Effector memory CD8-positive, alpha-beta T cell (primary cell): ENCODE results near the gene ALDH5A1.

Experiments
- ATAC-seq: fragments of 150-1000 bp; cut with Tn5 transposase; replicated peaks from 2 replicates; pipeline ENCODE4 v1.10.0; 2021; ENCODE audit warnings: mild to moderate bottlenecking, moderate library complexity
- DNase-seq, 3 experiments: peaks; one replicate each; pipeline ENCODE4 v3.0.0; 2021
- H3K27ac Mint-ChIP-seq, 2 donors: one replicate each; pipeline ENCODE4 v1.8.0; 2022; ENCODE audit warnings: mild to moderate bottlenecking in 2 of 2, mixed read lengths in 2 of 2, moderate library complexity in 2 of 2
- H3K27me3 Mint-ChIP-seq, 2 donors: one replicate each; pipeline ENCODE4 v1.8.0; 2022; ENCODE audit warnings: mixed read lengths in 2 of 2
- H3K36me3 Mint-ChIP-seq: one replicate; pipeline ENCODE4 v1.8.0; 2022; ENCODE audit warnings: mild to moderate bottlenecking, moderate library complexity, mixed read lengths; ENCODE audit not compliant: insufficient read depth
- H3K4me1 Mint-ChIP-seq, 2 donors: one replicate each; pipeline ENCODE4 v1.8.0; 2022; ENCODE audit warnings: low read depth in 2 of 2, mixed read lengths in 2 of 2
- H3K4me3 Mint-ChIP-seq, 2 donors: one replicate each; pipeline ENCODE4 v1.8.0; 2022; ENCODE audit warnings: mild to moderate bottlenecking in 2 of 2, mixed read lengths in 2 of 2, moderate library complexity in 2 of 2
- H3K9me3 Mint-ChIP-seq, 2 donors: one replicate each; pipeline ENCODE4 v1.8.0; 2022; ENCODE audit warnings: mixed read lengths in 2 of 2

Gene ALDH5A1

GRCh38 chr6:24520929-24521546 lies 26.3 kb downstream of the ALDH5A1 start:
- Mint-ChIP-seq H3K4me1 (no peaks in the 10 kb centered on the region), H3K27ac (no peak overlapping the region)
- peak in 2 of 3 experiments; percentile 3 to 27 for DNase-seq

DNA sequence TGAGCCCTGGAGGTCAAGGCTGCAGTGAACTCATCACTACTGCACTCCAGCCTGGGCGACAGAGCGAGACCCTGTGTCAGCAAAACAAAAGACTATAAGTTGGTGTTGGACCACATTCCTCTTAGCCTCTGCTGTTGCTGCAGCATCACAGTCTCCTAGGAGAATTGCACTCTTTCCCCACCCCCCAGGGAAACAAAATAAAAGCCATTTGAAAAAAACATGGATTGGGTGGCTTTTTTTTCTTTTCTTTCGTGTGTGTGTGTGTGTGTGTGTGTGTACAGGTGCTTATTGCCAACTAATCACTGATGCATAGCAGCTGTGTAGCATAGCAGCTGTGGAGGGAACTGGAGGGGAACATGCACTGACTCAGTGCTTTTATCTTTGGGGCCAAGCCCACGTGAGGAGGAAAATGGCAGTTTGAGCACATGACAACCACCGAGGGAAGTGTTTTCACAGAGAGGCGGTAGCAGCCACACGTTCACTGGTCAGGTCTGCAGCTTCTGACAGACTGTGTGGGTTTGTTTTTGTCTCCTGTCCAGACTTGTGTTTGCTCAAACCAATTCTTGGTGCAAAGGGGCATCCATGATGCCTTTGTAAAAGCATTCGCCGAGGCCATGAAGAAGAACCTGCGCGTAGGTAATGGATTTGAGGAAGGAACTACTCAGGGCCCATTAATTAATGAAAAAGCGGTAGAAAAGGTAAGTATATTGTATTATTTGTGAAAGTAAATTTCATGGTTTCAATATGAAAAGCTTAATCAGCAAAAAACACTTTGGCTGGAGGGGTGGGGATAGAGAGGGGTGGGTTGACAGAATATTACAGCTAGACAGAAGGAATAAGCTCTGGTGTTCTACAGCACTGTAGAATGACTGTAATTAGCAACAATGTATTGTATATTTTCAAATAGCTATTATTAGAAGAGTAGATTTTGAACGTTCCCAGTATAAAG lies 27.7 kb downstream of the ALDH5A1 start:
- ATAC-seq (no peak), DNase-seq (no peak)
- Mint-ChIP-seq H3K27ac (no peak overlapping the region), H3K4me1 (no peaks in the 10 kb centered on the region), H3K9me3 (no peaks in the 10 kb centered on the region), H3K4me3 (no peak overlapping the region), H3K36me3 (peaks cover 6% of the 10 kb centered on the region), H3K27me3 (no peaks in the 10 kb centered on the region)

More at GRCh38 chr6:24520929-24521546, 26.3 kb downstream of the ALDH5A1 start:
- Mint-ChIP-seq H3K9me3 (no peaks in the 10 kb centered on the region), H3K27me3 (no peaks in the 10 kb centered on the region), H3K36me3 (peaks cover 8% of the 10 kb centered on the region), H3K4me3 (no peak overlapping the region)
- peak; percentile 63 for ATAC-seq

DNA sequence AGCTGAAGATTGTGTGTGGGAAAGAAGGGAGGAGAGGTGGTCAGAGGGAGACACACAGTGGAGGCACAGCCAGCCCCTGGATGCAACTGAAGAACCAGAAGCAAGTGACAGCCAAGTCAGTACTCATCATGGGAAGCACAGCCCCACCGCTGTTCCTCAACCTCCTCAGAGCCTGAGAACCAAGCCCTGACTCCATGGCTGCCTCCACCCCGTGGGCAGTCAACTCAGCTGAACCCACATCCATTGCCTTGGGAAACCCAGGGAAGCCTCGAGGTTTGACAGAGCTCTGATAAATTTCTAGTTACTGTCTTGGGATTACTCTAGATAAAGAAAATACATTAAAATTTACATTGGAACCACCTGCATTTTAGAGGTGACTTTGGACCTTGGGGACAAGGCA lies 29.6 kb downstream of the ALDH5A1 start:
- ATAC-seq, result no peak
- H3K27me3 Mint-ChIP-seq, result no peaks in the 10 kb centered on the region

GRCh38 chr6:24524805-24525204 lies 30.0 kb downstream of the ALDH5A1 start:
- DNase-seq (no peak), ATAC-seq (no peak)
- no peak overlapping the region for H3K4me3 Mint-ChIP-seq
- H3K36me3 Mint-ChIP-seq, result peaks cover 12% of the 10 kb centered on the region
- H3K9me3 Mint-ChIP-seq, result no peaks in the 10 kb centered on the region
- no peaks in the 10 kb centered on the region for H3K27me3 Mint-ChIP-seq
- H3K4me1 Mint-ChIP-seq, result no peaks in the 10 kb centered on the region
- H3K27ac Mint-ChIP-seq, result no peak overlapping the region

More for the DNA sequence above, 29.6 kb downstream of the ALDH5A1 start:
- H3K36me3 Mint-ChIP-seq, result peaks cover 12% of the 10 kb centered on the region
- H3K27ac Mint-ChIP-seq, result no peak overlapping the region
- H3K4me1 Mint-ChIP-seq, result no peaks in the 10 kb centered on the region
- H3K4me3 Mint-ChIP-seq, result no peak overlapping the region
- no peak for DNase-seq
- no peaks in the 10 kb centered on the region for H3K9me3 Mint-ChIP-seq

- no peaks in the 10 kb centered on the region for H3K4me1 Mint-ChIP-seq
- H3K4me3 Mint-ChIP-seq, result no peak overlapping the region
- H3K27ac Mint-ChIP-seq, result no peak overlapping the region
- ATAC-seq (no peak), DNase-seq (no peak)
- no peaks in the 10 kb centered on the region for H3K27me3 Mint-ChIP-seq
- no peaks in the 10 kb centered on the region for H3K9me3 Mint-ChIP-seq
- peaks cover 8% of the 10 kb centered on the region for H3K36me3 Mint-ChIP-seq
These were observed 35.2 kb downstream of the ALDH5A1 start for GRCh38 chr6:24529985-24530384.

DNA sequence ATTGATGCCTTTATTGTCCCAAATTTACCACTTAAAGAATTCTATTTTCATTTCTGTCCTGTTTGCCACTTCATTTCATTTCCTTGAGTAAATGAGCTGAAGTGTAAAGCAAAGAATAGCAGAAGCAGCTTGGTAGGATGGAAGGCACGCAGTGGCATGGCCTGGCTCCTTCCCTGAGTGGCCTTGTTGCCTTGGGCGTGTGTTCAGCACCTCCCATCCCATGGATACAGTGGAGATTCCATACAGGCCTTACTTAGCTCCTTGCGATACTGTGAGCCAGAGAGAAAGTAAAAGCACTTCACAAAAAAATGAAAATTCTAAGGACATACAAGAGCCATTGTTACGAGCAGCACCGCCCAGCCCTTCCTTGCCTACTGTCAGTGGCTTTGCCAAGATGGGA lies 39.6 kb downstream of the ALDH5A1 start:
- peaks cover 2% of the 10 kb centered on the region for H3K36me3 Mint-ChIP-seq
- H3K4me3 Mint-ChIP-seq, result no peak overlapping the region
- no peaks in the 10 kb centered on the region for H3K9me3 Mint-ChIP-seq
- no peaks in the 10 kb centered on the region for H3K4me1 Mint-ChIP-seq
- H3K27me3 Mint-ChIP-seq, result no peaks in the 10 kb centered on the region
- H3K27ac Mint-ChIP-seq, result no peak overlapping the region
- DNase-seq (no peak), ATAC-seq (no peak)

- Mint-ChIP-seq H3K27ac (no peak overlapping the region), H3K27me3 (no peaks in the 10 kb centered on the region), H3K4me1 (no peaks in the 10 kb centered on the region), H3K36me3 (peaks cover 2% of the 10 kb centered on the region), H3K9me3 (no peaks in the 10 kb centered on the region), H3K4me3 (no peak overlapping the region)
- ATAC-seq, result no peak
- no peak for DNase-seq
These were observed 40.4 kb downstream of the ALDH5A1 start for GRCh38 chr6:24535210-24535609.

DNA sequence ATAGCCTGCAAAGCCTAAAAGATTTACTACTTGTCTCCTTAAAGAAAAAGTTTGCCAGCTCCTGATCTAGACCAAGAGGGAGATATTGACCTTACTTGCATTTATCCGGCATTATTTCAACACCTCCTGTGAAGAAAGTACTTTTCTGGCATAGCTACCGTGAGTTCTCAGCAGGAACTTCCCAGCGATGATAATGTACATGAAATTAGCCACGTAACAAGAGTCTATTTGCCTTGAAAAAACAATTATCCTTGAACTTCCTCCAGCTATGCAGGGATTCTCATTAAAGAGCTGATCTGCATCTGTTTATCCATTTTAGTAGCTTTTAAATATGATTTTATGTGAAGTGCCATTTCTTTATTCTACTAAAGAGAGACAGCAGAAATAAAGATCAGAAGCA lies 41.7 kb downstream of the ALDH5A1 start:
- ATAC-seq (no peak), DNase-seq (no peak)
- no peak overlapping the region for H3K27ac Mint-ChIP-seq
- no peaks in the 10 kb centered on the region for H3K9me3 Mint-ChIP-seq
- peaks cover 2% of the 10 kb centered on the region for H3K36me3 Mint-ChIP-seq
- no peaks in the 10 kb centered on the region for H3K4me1 Mint-ChIP-seq
- H3K4me3 Mint-ChIP-seq, result no peak overlapping the region
- H3K27me3 Mint-ChIP-seq, result no peaks in the 10 kb centered on the region

DNA sequence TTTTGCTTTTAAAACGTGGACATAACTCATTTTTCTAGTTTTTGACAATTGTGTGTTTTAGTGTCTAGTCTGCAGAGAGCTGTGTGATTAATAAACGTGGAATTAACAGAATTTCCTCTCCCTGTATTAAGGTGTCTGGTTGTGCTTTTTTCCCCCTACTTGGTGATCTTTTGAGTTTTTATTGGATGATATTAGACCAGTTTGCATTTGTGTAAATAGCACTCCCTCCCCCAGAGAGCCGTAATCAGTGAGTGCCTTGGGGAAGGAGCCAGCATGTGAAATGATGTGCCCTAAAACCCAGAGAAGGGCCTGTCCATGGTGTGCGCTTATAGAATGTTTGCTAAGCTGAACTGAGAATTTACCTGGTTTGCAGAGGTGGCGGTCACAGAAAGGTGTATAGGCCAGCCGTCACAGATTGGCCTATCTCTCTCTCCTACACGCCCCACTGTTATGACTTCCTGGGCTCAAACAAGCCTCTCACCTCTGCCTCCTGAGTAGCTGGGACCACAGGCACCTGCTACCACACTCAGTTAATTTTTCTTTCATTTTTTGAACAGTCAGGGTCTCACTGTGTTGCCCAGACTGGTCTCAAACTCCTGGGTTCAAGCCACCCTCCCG lies 42.4 kb downstream of the ALDH5A1 start:
- DNase-seq, result no peak
- H3K4me1 Mint-ChIP-seq, result no peaks in the 10 kb centered on the region
- H3K9me3 Mint-ChIP-seq, result no peaks in the 10 kb centered on the region
- ATAC-seq, result no peak
- H3K27me3 Mint-ChIP-seq, result no peaks in the 10 kb centered on the region
- peaks cover 2% of the 10 kb centered on the region for H3K36me3 Mint-ChIP-seq
- H3K4me3 Mint-ChIP-seq, result no peak overlapping the region
- no peak overlapping the region for H3K27ac Mint-ChIP-seq

GRCh38 chr6:24537771-24538385 lies 43.1 kb downstream of the ALDH5A1 start:
- ATAC-seq, result no peak
- H3K9me3 Mint-ChIP-seq, result no peaks in the 10 kb centered on the region
- no peaks in the 10 kb centered on the region for H3K27me3 Mint-ChIP-seq
- DNase-seq, result no peak
- no peak overlapping the region for H3K27ac Mint-ChIP-seq
- no peak overlapping the region for H3K4me3 Mint-ChIP-seq
- peaks cover 2% of the 10 kb centered on the region for H3K36me3 Mint-ChIP-seq
- H3K4me1 Mint-ChIP-seq, result no peaks in the 10 kb centered on the region

- Mint-ChIP-seq H3K9me3 (no peaks in the 10 kb centered on the region), H3K4me1 (no peaks in the 10 kb centered on the region), H3K27me3 (peaks cover 0 to 1% of the 10 kb centered on the region in 2 donors), H3K36me3 (peaks cover 2% of the 10 kb centered on the region), H3K4me3 (no peak overlapping the region), H3K27ac (peak overlapping the region in 1 of 2 donors; percentile 68)
- DNase-seq (no peak), ATAC-seq (no peak)
These were observed 44.6 kb downstream of the ALDH5A1 start for GRCh38 chr6:24539416-24539815.

DNA sequence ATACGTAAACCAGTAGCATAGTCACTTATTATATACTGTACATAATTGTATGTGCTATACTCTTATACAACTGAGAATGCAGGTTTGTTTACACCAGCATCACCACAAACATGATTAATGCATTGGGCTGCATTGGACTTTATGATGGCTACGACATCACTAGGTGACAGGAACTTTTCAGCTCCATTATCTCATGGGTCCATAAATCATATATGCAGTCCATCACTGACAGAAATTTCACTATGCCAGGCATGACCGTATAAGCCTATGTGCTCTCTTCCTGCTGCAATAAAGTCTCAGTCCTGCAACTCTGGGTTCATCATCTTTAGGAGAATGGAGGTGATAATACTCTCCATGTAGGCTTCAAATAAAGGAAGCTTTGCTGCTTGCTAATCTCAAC lies 45.4 kb downstream of the ALDH5A1 start:
- ATAC-seq (no peak), DNase-seq (no peak)
- Mint-ChIP-seq H3K9me3 (no peaks in the 10 kb centered on the region), H3K27me3 (peaks cover 0 to 7% of the 10 kb centered on the region in 2 donors), H3K4me3 (no peak overlapping the region), H3K27ac (no peak overlapping the region), H3K36me3 (peaks cover 2% of the 10 kb centered on the region), H3K4me1 (no peaks in the 10 kb centered on the region)

DNA sequence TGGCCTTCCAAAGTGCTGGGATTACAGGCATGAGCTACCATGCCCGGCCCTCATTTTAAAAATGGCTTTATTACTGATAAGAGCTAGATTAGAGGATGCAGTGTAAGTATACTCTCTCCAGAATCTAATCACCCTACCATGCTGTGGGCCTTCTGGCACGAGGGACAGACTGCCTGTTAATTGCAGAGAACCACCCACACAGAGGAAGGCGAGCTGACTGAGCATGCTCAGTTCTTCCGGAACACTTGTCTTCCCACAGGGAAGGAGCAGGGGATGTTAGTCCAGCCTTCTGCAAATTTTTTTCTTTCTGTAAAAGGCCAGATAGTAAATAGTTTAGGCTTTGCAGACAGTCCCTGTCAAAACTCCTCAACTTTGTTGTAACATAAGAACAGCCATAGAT lies 48.9 kb downstream of the ALDH5A1 start:
- H3K27me3 Mint-ChIP-seq, result peaks cover 18 to 36% of the 10 kb centered on the region in 2 donors
- H3K9me3 Mint-ChIP-seq, result no peaks in the 10 kb centered on the region
- H3K36me3 Mint-ChIP-seq, result peaks cover 2% of the 10 kb centered on the region
- H3K27ac Mint-ChIP-seq, result no peak overlapping the region
- DNase-seq, result no peak
- H3K4me3 Mint-ChIP-seq, result no peak overlapping the region
- no peak for ATAC-seq
- peaks cover 0 to 2% of the 10 kb centered on the region in 2 donors for H3K4me1 Mint-ChIP-seq
